ENCODE measurements around the gene ANKRD6.

ANKRD6 gene

DNA sequence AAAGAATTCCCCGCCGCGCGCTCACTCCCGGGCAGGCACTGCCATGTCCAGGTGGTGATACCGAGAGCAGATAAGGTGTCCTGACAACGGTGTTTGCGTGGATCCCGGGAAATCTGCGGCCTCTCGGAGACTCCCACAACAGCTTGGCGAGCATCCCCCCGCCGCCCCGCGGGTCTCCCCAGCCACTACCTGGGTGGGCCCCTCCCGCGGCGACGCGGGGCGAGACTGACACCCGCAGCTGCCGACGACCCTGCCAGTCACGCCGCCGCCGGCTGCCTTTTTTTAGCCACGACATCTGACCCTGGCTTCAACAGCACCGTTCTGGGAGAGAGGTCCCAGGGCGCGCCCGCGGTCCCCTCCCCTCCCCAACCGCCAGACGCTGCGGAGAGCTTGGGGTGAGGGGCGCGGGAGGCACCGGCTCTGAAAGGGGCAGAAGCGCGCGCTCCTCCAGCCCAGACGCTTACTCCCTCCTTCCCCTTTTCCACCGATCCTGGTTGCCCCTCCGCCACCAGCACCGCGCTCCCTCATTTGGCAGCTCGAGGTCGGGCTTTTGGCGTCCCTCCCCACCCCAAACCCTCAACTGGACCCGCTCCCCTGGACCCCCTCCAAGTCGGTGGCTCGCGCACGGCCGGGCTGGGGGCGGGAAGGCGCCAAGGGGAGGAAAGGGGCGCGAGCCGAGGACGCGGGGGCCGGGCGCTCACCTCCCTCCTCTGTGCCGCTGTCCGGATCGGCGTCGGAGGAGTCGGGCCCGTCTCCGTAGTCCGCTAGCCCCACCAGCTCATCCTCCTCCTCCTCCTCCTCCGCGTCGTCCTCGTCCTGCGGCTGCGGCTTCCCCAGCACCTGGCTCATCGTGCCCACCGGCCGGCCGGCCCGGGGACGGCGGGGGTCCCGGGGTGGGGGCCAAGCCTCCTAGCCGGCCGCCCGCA lies 21.5 kb upstream of the ANKRD6 start:
- in situ Hi-C loops (cut with MboI; ENCODE audit: low pct_unique_long_range_greater_than_20kb, low sequenced_read_pairs): no loop called here
- peak; percentile 78 for DNase-seq

DNA sequence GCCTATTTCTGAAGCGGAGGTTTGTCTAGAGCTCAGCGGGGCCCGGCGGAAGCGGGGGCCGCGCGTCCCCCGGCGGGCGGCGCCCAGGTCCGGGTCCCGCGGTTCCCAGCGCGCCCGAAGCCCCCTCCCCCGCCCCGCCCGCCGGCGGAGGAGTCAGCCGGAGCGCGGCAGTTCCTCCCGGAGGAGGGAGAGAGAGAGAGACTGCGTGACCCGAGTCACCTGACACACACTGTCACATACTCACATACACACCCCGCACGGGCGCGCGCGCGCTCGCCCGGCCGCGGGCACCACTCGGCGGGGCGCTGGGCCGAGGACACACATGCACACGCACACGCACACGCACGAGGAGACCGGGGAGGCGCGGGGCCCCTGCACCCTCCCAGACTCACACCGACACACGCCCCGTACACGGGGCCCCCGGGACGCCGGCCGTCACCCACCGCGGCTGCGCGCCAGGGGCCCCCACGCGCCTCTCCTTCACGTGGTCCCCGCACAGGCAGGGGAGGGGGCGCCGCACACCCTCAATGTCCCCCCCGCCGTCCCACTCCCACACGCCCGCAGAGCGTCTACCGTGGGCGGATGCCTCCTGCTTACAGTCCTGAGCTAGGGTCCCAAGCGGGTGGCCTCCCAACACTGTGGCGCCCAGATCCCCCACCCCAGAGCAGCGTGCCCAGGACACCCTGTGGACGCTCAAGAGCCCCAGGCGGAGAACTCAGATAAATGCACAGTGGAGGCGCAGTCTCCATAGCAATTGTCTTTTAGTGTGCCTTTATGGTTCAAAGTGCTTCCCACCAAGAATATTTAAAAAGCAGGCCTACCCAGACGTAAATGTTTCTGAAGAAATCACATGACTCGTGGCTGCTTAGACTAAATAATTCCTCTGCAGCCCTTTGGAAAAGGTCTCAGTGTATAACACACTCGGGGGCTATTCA lies 20.6 kb upstream of the ANKRD6 start, which contains the start of gene RRAGD:
Gene RRAGD, minus strand, starts transcription at position 203 of the 935 bp plus-strand sequence. CDS start 280 bp downstream, outside the sequence.
- peak; percentile 89 for DNase-seq

DNA sequence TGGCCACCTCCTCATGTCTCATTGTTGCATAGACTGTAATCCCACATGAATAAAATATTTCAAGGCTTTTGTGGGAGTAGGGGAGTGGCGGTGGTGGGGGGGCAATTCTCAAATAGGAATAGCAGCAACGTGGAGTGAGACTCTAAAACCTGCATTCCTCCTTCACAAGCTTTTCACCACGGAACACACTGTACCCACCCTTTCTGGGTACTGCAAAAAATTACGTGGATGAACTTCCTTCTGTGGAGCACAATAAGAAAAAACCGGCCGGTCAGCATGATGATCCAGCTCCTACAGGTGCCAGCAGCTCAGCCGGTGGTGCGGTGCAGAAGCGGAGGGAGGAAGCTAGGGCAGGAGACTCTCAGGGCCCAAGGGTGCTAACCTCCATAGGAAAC lies 19.9 kb upstream of the ANKRD6 start:
- DNase-seq: no peak
- in situ Hi-C loops (cut with MboI; ENCODE audit: low pct_unique_long_range_greater_than_20kb, low sequenced_read_pairs): no loop called here

More for the DNA sequence above, 20.6 kb upstream of the ANKRD6 start, which contains the start of gene RRAGD:
- in situ Hi-C loops (cut with MboI; ENCODE audit: low pct_unique_long_range_greater_than_20kb, low sequenced_read_pairs): no loop called here

- in situ Hi-C loops (cut with MboI; ENCODE audit: low pct_unique_long_range_greater_than_20kb, low sequenced_read_pairs): no loop called here
These were observed 18.7 kb upstream of the ANKRD6 start for GRCh38 chr6:89414215-89414614.

GRCh38 chr6:89415185-89415584 lies 17.8 kb upstream of the ANKRD6 start:
- DNase-seq: no peak
- in situ Hi-C loops (cut with MboI; ENCODE audit: low pct_unique_long_range_greater_than_20kb, low sequenced_read_pairs): no loop called here

More at GRCh38 chr6:89414215-89414614, 18.7 kb upstream of the ANKRD6 start:
- DNase-seq: no peak

DNA sequence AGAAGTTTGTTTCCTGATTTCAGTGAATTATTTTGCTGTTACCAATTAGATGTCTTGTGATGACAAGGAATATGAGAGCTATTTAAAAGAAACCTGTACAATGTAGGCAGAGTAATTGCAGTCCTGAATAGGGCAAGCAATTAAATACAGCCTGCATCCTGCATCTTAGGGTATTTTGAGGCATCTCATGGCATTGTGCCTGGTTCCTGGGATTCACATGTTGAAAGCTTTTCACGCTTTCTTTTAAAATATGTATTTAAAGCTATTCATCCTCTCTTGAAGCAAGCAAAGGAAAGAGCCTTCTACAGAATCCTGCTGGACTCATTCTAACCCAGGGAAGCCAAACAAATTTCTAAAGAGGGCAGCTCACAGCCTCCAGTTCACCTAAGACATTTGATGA lies 16.2 kb upstream of the ANKRD6 start:
- DNase-seq: no peak
- in situ Hi-C loops (cut with MboI; ENCODE audit: low pct_unique_long_range_greater_than_20kb, low sequenced_read_pairs): no loop called here

GRCh38 chr6:89430201-89430962 lies 2.6 kb upstream of the ANKRD6 start:
- in situ Hi-C loops (cut with MboI; ENCODE audit: low pct_unique_long_range_greater_than_20kb, low sequenced_read_pairs): loop anchor here (25.0 kb wide), 1 partner anchor 182 kb away; no protein-coding TSS in a partner anchor
- no peak for DNase-seq

DNA sequence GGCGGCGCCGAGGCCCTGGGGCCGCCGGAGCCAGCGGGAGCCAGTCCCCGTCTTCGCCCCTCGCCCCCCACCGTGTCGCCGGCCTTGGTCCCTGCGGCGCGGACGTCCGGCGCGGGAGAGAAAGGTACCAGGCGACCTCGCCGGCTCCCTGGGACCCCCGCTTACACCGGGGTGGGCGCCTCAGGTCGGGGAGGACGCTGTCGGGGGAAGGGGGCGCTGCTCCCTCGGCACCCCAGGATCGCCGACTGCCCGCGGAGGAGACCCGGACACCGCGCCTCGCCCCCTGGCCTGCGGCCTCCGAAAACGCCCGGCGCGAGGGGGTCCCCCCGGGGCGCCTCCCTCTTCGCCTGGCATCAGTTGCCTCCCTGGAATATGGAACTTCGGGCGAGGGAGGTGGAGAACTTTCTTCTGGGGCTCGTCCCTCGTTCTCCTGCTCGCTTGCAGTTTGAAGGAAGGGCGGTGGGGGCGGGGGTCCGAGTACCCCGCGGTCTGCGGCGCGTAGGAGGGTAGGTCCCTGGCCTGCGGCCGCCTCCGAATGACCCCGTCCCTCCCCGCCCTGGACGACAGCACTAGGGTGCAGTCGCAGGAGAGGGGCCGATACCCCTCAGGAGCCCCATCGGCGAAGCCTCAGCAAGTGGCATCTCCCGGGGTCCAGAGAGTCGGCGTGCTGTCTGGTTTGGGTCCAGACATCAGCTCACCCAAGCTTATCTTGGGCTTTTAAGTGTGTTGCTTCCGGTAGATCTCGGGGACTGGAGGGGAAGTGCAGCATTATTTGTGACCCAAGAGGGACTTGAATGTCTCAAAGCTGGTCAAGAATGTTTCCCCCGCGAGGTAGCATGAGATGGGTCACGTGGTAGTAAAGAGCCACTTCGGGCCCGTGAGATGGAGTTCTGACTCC lies 549 bp downstream of the ANKRD6 start:
- peak; percentile 66 for DNase-seq
- in situ Hi-C loops (cut with MboI; ENCODE audit: low pct_unique_long_range_greater_than_20kb, low sequenced_read_pairs): loop anchor here (25.0 kb wide), 1 partner anchor 179 kb away; no protein-coding TSS in a partner anchor

GRCh38 chr6:89434150-89434499 lies 1.2 kb downstream of the ANKRD6 start:
- in situ Hi-C loops (cut with MboI; ENCODE audit: low pct_unique_long_range_greater_than_20kb, low sequenced_read_pairs): loop anchor here (25.0 kb wide), 1 partner anchor 178 kb away; no protein-coding TSS in a partner anchor

DNA sequence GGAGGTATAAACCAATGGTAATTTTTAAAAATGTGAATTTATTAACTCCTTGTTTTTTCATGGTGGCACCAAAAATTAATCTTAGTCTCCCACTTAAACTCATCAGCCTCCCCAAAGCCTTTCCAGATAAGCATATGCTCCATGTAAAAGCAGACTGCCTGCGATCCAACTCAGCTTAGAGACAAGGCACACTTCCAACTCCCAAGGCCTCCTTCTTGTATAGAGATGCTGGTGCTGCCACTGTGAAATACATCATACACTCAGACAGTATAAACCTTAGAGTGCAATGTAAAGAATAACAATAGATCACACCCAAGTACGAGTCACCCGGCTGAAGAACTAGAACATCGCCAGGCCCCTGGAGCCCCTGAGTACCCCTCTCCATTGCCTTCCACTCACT lies 2.0 kb downstream of the ANKRD6 start:
- DNase-seq: no peak
- in situ Hi-C loops (cut with MboI; ENCODE audit: low pct_unique_long_range_greater_than_20kb, low sequenced_read_pairs): loop anchor here (25.0 kb wide), 1 partner anchor 177 kb away; no protein-coding TSS in a partner anchor

More at GRCh38 chr6:89434150-89434499, 1.2 kb downstream of the ANKRD6 start:
- no peak for DNase-seq

DNA sequence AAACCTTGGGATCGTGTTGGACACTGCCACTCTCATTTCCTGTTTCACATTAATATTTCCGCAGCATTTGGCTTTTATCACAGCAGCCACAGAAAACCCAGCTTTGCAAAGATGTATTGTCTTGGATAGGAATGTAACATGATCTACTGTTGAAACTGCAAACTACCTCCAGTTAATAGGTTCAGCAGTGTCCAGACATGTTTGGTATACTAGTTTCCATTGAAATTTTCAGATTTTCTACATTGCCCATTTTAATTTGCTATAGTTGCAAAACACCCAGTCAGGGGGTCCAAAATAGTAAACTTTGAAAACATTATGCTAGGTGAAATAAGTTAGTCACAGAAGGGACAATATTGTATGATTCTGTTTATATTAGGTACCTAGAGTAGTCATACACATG lies 3.3 kb downstream of the ANKRD6 start:
- in situ Hi-C loops (cut with MboI; ENCODE audit: low pct_unique_long_range_greater_than_20kb, low sequenced_read_pairs): loop anchor here (25.0 kb wide), 1 partner anchor 176 kb away; no protein-coding TSS in a partner anchor
- peak; percentile 20 for DNase-seq

DNA sequence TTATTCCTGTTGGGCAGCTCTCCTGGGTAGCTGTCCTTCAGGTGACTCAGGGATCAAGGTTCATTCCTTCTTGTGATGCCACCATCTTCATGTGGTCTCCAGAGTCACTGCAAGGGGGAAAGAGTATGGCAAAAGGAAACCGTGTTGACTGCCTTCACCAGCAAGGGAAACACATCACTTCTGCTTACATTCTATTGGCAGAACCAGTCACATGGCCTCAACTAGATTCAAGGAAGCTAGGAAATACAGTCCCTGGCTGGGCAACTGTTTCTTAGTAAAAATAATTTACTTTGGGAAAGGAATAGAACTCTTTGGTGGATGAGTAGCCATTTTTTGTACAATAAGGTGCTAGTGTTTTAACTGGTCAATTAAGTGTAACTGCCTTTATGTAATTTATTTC lies 5.3 kb downstream of the ANKRD6 start:
- no peak for DNase-seq
- in situ Hi-C loops (cut with MboI; ENCODE audit: low pct_unique_long_range_greater_than_20kb, low sequenced_read_pairs): loop anchor here (25.0 kb wide), 1 partner anchor 174 kb away; no protein-coding TSS in a partner anchor

DNA sequence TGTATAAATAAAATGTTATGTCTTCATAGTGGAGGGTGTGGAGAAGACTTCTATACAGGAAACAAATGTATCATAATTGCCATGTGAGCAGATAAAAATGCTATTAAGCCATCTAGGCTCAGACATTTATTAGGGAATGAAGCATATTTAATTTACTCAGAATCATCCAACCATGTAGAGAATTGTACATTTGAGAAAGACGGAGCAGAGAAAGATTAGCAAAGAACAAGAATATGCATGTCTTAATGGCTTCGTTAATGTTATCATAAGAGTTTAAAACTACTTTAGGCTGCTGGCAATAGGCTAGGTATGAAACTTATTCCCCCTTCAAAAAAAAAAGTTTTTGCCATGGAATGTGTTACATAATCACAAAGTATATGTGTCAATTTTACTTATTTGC lies 6.1 kb downstream of the ANKRD6 start:
- in situ Hi-C loops (cut with MboI; ENCODE audit: low pct_unique_long_range_greater_than_20kb, low sequenced_read_pairs): loop anchor here (25.0 kb wide), 1 partner anchor 173 kb away; no protein-coding TSS in a partner anchor
- no peak for DNase-seq

GRCh38 chr6:89440200-89440599 lies 7.2 kb downstream of the ANKRD6 start:
- no peak for DNase-seq
- in situ Hi-C loops (cut with MboI; ENCODE audit: low pct_unique_long_range_greater_than_20kb, low sequenced_read_pairs): loop anchor here (25.0 kb wide), 1 partner anchor 172 kb away; no protein-coding TSS in a partner anchor

- in situ Hi-C loops (cut with MboI; ENCODE audit: low pct_unique_long_range_greater_than_20kb, low sequenced_read_pairs): loop anchor here (25.0 kb wide), 1 partner anchor 169 kb away; no protein-coding TSS in a partner anchor
These were observed 10.7 kb downstream of the ANKRD6 start for GRCh38 chr6:89443658-89444057.

GRCh38 chr6:89449193-89449592 lies 16.2 kb downstream of the ANKRD6 start:
- DNase-seq: no peak
- in situ Hi-C loops (cut with MboI; ENCODE audit: low pct_unique_long_range_greater_than_20kb, low sequenced_read_pairs): loop anchor here (25.0 kb wide), 1 partner anchor 163 kb away; no protein-coding TSS in a partner anchor

More at GRCh38 chr6:89443658-89444057, 10.7 kb downstream of the ANKRD6 start:
- no peak for DNase-seq

DNA sequence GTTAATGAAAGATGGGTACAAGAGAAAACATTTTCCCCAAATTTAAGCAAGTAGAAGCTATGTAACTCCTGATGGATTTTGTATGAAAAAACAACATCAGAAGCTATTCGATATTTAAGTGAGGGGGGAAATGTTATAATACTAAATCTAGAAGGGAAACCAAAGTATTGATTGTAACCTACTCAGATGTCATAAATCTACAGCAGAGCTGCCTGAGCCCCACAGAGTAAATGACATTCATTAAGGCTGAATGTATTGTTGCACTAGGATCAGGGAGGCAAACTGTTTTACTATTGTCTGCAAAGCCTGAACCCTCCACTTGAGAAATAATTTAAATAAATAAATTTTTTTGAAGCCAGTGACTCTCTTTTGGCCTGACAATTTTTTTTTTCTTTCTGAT lies 19.3 kb downstream of the ANKRD6 start:
- in situ Hi-C loops (cut with MboI; ENCODE audit: low pct_unique_long_range_greater_than_20kb, low sequenced_read_pairs): no loop called here

More for the DNA sequence above, 19.3 kb downstream of the ANKRD6 start:
- DNase-seq: no peak

Measured in KBM-7 (cell line).